Right lobe of liver (tissue), 6 donors: Measurements from ENCODE around the gene PNKD. TPM values are rescaled to one million over a fixed set of nuclear protein-coding genes. Genes with fewer than 3 reads are reported as not detected.

ENCODE experiments used
- ATAC-seq, 4 donors: fragments of 200-7000 bp; cut with Tn5 transposase; one replicate each; pipeline ENCODE4 v1.9.1; 2020; ENCODE audit warnings: mild to moderate bottlenecking in 4 of 4, moderate library complexity in 4 of 4
- DNase-seq, 3 donors: peaks; one replicate each; pipeline ENCODE4 v3.0.0-alpha.2; 2020
- H3K27ac ChIP-seq, 3 donors: fragments of 200-600 bp; one replicate each; pipeline ENCODE4 v1.8.0; 2022
- H3K27me3 ChIP-seq, 2 donors: fragments of 200-600 bp; one replicate each; pipeline ENCODE4 v1.8.0; 2022
- H3K36me3 ChIP-seq, 4 donors: fragments of 200-600 bp; sonication (generic) in 1 of 4; one replicate each; pipeline versions ENCODE4 v1.5.1 to v1.8.0; 2017 to 2022; ENCODE audit warnings: control low read depth in 1 of 4
- H3K4me1 ChIP-seq, 4 donors: fragments of 200-600 bp; sonication (generic) in 1 of 4; one replicate each; pipeline versions ENCODE4 v1.5.1 to v1.8.0; 2017 to 2022; ENCODE audit warnings: control low read depth in 1 of 4
- H3K4me3 ChIP-seq, 3 donors: fragments of 200-600 bp; one replicate each; pipeline ENCODE4 v1.8.0; 2022
- H3K9me3 ChIP-seq, 4 donors: fragments of 200-600 bp; sonication (generic) in 1 of 4; one replicate each; pipeline versions ENCODE4 v1.5.1 to v1.8.0; 2017 to 2022; ENCODE audit warnings: control low read depth in 1 of 4
- CTCF ChIP-seq, 4 donors: fragments of 200-600 bp in 3 of 4; fragments of 450-650 bp in 1 of 4; IDR thresholded peaks; one replicate each; pipeline versions ENCODE4 v1.5.1 to v1.8.0; 2016 to 2022; ENCODE audit warnings: antibody characterized with exemption in 4 of 4, mild to moderate bottlenecking in 2 of 4
- POLR2A ChIP-seq: fragments of 450-650 bp; IDR thresholded peaks from one replicate; pipeline ENCODE4 v1.6.1; 2017; ENCODE audit warnings: antibody characterized with exemption, mild to moderate bottlenecking
- WGBS: methylation state at CpG from one replicate; pipeline ENCODE4 v1.1.6; 2018; ENCODE audit warnings: low coverage, low lambda C conversion rate; ENCODE audit not compliant: insufficient coverage; ENCODE audit errors: missing lambda C conversion rate; 5-methylcytosine and 5-hydroxymethylcytosine counted together
- intact Hi-C, 2 donors: fragments of 100-400 bp; cut with DNase I; formaldehyde crosslinking; loops; one replicate each; pipeline versions ENCODE4 v1.11.2 to v1.14.1; 2022
- total RNA-seq, 6 experiments: library from RNA; depleted of rRNA in 2 of 6; stranded (reverse); fragments of >200 nt in 2 of 6; fragmentation: NEBNext Ultra II Directional in 3 of 6; extraction: Animal tissue kit (Norgen Biotek cat#: 25700) in 3 of 6; gene quantifications; one replicate each; pipeline versions ENCODE4 v1.1.0 to v1.2.4, GENCODE V29; 2016 to 2023
- donor health status: DM: no; HTN: yes; CAD: no.
- donor health status: DM: no; HTN: no; CAD: no.
- donor health status: DM: no; HTN: no; CAD: no.
- donor health status: DM: no; HTN: yes; CAD: no.
- donor health status: DM: no; HTN: yes; CAD: no.

Gene PNKD
- total RNA-seq, 6 experiments from 2014 or later = 78.5 to 137 (median 115) TPM

GRCh38 chr2:218371983-218372350 is 101.6 kb downstream of the PNKD start:
- DNase-seq = peak in 2 of 3 donors; percentile 8 to 51
- Histone ChIP-seq H3K27ac (no peak overlapping the region), H3K4me3 (no peak overlapping the region), H3K4me1 (peaks cover 0 to 10% (median 0%) of the 10 kb centered on the region in 4 donors), H3K36me3 (no peaks in the 10 kb centered on the region), H3K27me3 (no peaks in the 10 kb centered on the region), H3K9me3 (no peaks in the 10 kb centered on the region)
- peak in 2 of 4 donors; percentile 6 to 19 for ATAC-seq
- TF ChIP-seq CTCF (IDR thresholded peaks at IDR 0.05) (no peak), POLR2A (no peak)
- intact Hi-C loops = no loop called here

GRCh38 chr2:218374795-218375194 is 104.5 kb downstream of the PNKD start:
- TF ChIP-seq CTCF (IDR thresholded peaks at IDR 0.05) (no peak), POLR2A (no peak)
- Histone ChIP-seq H3K4me3 (no peak overlapping the region), H3K27me3 (no peaks in the 10 kb centered on the region), H3K9me3 (no peaks in the 10 kb centered on the region), H3K36me3 (no peaks in the 10 kb centered on the region), H3K27ac (no peak overlapping the region), H3K4me1 (peaks cover 0 to 7% (median 0%) of the 10 kb centered on the region in 4 donors)
- intact Hi-C loops = no loop called here
- ATAC-seq (no peak), DNase-seq (peak in 1 of 3 donors; percentile 11)
- 68% methylated on average over 4 of the region's 4 CpGs for WGBS

- Histone ChIP-seq H3K36me3 (no peaks in the 10 kb centered on the region), H3K27ac (no peak overlapping the region), H3K4me3 (no peak overlapping the region), H3K27me3 (no peaks in the 10 kb centered on the region), H3K9me3 (no peaks in the 10 kb centered on the region), H3K4me1 (peaks cover 0 to 7% (median 0%) of the 10 kb centered on the region in 4 donors)
- intact Hi-C loops = no loop called here
- ATAC-seq (no peak), DNase-seq (no peak)
- TF ChIP-seq CTCF (IDR thresholded peaks at IDR 0.05) (no peak), POLR2A (no peak)
- WGBS = 46% methylated on average over 2 of the region's 2 CpGs
Measured at GRCh38 chr2:218375212-218375611, 104.9 kb downstream of the PNKD start.

- ATAC-seq = peak in 2 of 4 donors; percentile 23 to 24
- H3K4me1 ChIP-seq = no peaks in the 10 kb centered on the region
- H3K9me3 ChIP-seq = no peaks in the 10 kb centered on the region
- TF ChIP-seq POLR2A = no peak
- TF ChIP-seq CTCF (IDR thresholded peaks at IDR 0.05) = no peak
- no peak overlapping the region for H3K27ac ChIP-seq
- intact Hi-C loops = no loop called here
- H3K27me3 ChIP-seq = no peaks in the 10 kb centered on the region
- no peak overlapping the region for H3K4me3 ChIP-seq
- no peaks in the 10 kb centered on the region for H3K36me3 ChIP-seq
- WGBS = 62% methylated on average over 5 of the region's 5 CpGs
- no peak for DNase-seq
Measured at GRCh38 chr2:218378053-218378452, 107.7 kb downstream of the PNKD start.

GRCh38 chr2:218381916-218382366 is 111.6 kb downstream of the PNKD start, which contains the start of gene SLC11A1:
SLC11A1 (plus strand) TSS chr2:218382273; CDS start chr2:218382369, 96 bp downstream.
- ATAC-seq (peak; percentile 65 to 74 (median 74)), DNase-seq (peak; percentile 62 to 75 (median 70))
- WGBS = 47% methylated on average over 4 of the region's 13 CpGs
- intact Hi-C loops = loop anchor here in 1 of 2 donors (10.0 kb wide), 1 partner anchor 197 kb away; no protein-coding TSS in a partner anchor
- Histone ChIP-seq H3K27ac (peak within 1 kb of the TSS in 1 of 3 donors; percentile 26), H3K9me3 (no peaks in the 10 kb centered on the region), H3K4me1 (no peaks in the 10 kb centered on the region), H3K36me3 (no peaks in the 10 kb centered on the region), H3K4me3 (no peak within 1 kb of the TSS), H3K27me3 (no peaks in the 10 kb centered on the region)
- TF ChIP-seq CTCF (IDR thresholded peaks at IDR 0.05) = no peak
- peak; percentile 64 for TF ChIP-seq POLR2A
